ENCODE measurements around the gene PMM1.
A peak's percentile ranks its signal among the peaks of the same experiment; 100 is the strongest.

Gene PMM1

GRCh38 chr22:41544671-41545476, 44.8 kb downstream of the PMM1 start:
- intact Hi-C loops (cut with DNase I): loop anchor here (5.0 kb wide), 1 partner anchor 42 kb away; the partner anchor contains the start of gene PMM1
- DNase-seq: peak in 2 of 42 donors; percentile 28 to 48

DNA sequence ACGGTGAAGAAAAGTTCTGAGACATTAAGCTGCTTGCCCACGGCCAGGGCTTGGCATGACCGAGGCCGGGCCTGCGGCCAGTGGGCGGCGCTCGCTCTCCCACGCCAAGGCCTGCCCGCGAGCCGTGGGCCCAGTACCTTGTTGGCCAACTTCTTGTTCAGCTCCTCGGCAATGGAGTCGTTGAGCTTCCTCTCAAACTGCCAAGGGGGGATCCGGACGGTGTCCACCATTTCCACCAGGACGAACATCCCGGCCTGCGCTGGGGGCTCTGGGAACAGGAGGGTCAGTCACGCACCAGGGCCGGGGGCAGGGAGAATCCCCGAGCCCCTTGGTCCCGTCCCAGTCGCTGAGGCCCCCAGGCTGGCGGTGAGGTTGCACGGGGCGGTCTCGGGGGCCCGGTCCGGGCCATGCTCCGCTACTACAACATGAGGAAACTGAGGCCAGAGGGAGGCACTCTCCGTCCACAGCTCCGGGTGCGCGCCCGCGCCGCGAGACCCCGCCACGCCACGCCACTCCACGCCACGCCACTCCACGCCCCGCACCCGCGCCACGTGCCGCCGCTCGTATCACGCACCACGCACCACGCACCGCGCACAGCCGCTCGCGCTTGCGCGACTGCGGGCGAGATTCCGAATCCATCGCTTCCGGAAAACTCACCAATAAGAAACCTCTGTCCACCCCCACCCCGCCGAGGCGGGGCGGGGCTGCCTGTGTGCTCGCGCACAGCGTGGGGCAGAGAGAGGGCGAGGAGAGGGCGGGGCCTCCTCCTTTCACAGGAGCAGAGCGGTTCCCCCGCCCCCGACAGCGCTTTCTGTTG, 45.6 kb downstream of the PMM1 start, which contains the start of gene POLR3H:
Gene POLR3H (minus strand): TSS at position 617 of the 817 bp plus-strand sequence. CDS start 369 bp downstream, at position 248.
- DNase-seq: peak; percentile 94 to 100 (median 99)
- intact Hi-C loops (cut with DNase I): no loop called here

- intact Hi-C loops (cut with DNase I): no loop called here
- DNase-seq: no peak
Observed at GRCh38 chr22:41542224-41542623, 47.4 kb downstream of the PMM1 start.

DNA sequence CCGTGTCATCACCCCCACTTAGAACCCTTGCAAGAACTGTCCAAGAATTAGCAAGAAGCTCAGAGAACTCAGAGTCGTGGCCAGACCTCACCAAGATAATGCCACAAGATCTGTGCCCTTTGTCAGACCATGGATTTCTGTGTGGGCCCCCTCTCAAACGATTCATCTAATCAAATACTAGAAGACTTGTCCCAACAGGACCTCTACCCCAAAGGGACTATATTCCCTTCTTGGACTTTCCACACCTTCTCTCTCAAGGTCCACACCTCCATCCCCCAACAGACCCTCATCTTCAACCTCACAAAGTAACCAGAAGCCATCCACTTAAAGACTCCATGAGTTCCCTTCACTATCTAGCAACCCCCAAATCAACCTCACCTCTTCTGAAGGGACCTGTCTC, 48.2 kb downstream of the PMM1 start:
- DNase-seq: no peak
- intact Hi-C loops (cut with DNase I): no loop called here

DNA sequence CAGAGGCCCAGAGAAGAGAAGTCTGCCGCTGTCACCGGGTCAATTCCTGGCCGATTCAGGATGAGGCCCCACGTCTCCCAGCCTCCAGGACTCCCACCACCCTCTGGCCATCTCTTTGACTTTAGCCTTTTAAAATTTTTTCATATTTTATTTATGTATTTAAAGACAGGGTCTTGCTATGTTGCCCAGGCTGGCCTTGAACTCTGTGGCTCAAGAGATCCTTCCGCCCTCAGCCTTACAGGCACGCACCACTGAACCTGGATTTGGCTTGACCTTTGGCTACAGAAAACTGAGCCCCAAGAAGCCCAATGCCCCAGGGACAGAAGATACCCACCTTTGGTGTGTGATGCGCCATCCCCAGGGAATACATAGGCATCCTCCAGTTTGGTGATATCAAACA, 49.3 kb downstream of the PMM1 start:
- intact Hi-C loops (cut with DNase I): no loop called here
- DNase-seq: no peak

GRCh38 chr22:41540006-41540315, 49.7 kb downstream of the PMM1 start:
- intact Hi-C loops (cut with DNase I): no loop called here
- no peak for DNase-seq

- intact Hi-C loops (cut with DNase I): no loop called here
Observed at GRCh38 chr22:41539146-41540005, 50.3 kb downstream of the PMM1 start.

GRCh38 chr22:41538583-41538982, 51.1 kb downstream of the PMM1 start:
- intact Hi-C loops (cut with DNase I): no loop called here
- peak in 28 of 42 donors; percentile 29 to 82 (median 60) for DNase-seq

More at GRCh38 chr22:41539146-41540005, 50.3 kb downstream of the PMM1 start:
- DNase-seq: peak in 1 of 42 donors; percentile 48

DNA sequence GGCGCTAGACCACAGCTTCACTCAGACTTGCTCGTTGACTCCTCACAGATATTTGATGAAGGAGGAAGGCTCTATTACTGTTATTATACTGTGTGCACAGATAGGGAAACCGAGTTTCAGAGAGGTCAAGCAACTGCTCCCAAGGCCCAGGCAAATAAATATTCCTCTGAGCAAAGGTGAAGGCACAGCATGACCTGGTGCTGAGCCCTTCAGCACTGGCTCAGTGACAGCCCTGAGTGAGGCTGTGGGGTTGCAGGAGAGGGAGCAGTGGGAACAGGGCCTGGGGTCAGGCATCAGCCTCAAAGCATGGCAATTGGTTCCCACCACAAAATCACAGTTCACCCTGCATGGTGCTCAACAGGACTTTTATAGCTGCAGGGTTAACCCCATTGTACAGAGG, 52.4 kb downstream of the PMM1 start:
- intact Hi-C loops (cut with DNase I): no loop called here

DNA sequence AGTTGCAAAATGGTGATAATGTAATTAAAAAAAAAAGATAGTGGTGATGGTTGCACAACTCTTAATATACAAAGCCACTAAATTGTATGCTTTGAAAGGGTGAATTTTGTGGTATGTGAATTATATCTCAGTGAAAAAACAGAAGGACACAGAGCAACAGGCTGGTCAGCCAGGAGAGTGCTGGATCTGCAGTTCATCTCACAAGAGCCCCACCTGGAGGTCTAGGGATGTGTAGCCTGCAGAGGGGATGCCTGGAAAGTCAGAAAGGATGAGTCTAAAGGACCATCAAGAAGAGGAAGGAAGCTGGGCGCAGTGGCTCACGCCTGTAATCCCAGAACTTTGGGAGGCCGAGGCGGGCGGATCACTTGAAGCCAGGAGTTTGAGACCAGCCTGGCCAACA, 54.4 kb downstream of the PMM1 start:
- intact Hi-C loops (cut with DNase I): no loop called here
- no peak for DNase-seq

More for the DNA sequence above, 52.4 kb downstream of the PMM1 start:
- DNase-seq: no peak

DNA sequence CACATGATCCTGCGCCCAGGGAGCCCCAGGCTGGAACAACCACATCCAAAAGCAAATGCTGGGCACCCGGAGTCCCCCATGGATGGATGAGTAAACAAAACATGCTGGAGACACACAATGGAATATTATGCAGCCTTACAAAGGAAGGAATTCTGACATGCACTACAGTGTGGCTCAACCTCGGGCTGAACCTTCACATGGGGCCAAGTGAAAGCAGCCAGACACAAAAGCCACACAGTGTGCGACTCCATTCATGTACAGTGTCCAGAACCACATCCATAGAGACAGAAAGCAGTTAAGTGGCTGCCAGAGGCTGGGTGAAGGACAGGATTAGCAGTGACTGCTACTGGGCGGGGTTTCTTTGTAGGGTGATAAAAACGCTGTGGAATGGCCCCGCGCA, 55.4 kb downstream of the PMM1 start:
- intact Hi-C loops (cut with DNase I): no loop called here
- DNase-seq: no peak

- peak; percentile 61 to 91 (median 78) for DNase-seq
- intact Hi-C loops (cut with DNase I): no loop called here
Observed at GRCh38 chr22:41532908-41533825, 56.5 kb downstream of the PMM1 start.

GRCh38 chr22:41531715-41532477, 57.7 kb downstream of the PMM1 start:
- DNase-seq: peak in 2 of 42 donors; percentile 28 to 57
- intact Hi-C loops (cut with DNase I): no loop called here

DNA sequence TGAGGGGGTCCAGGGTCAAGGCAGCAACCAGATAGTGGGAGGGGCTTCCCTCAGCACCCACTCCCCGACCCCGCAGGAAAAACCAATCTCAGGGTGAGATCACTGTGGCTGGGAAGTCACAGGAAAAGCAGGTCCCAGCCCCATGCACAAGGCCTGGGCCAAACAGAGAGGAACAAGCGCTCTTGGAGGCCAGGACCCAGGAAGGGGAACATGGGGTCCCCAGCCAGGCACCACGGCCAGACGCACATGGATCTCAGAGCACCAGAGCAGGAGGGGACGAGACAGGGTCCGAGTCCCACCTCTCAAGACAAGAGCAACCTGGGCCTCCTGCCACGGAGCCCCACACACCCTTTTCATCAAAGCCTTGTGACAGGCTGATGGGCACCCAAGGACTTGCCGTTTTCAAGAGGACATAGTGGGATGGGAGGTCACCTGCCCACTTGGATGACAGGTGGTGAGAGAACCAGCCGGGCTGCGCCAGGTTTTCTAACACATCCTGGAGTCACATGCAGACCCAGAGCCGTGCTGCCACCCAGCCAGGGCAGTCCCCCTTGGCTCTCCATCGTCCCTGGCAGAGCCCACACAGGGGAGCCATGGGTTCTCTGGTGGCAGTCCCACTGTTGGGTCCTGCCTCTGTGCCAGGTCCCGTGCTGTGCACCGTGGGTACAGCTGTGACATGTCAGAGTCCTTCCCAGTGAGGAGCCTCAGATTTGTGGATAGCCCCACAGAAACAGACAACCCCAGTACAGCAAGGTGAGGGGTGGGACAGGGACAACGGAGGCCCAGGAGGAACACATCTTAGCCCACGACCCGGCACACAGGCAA, 58.5 kb downstream of the PMM1 start:
- DNase-seq: no peak
- intact Hi-C loops (cut with DNase I): no loop called here

GRCh38 chr22:41528938-41529561, 60.6 kb downstream of the PMM1 start:
- intact Hi-C loops (cut with DNase I): loop anchor here (5.0 to 10.0 kb wide), 2 partner anchors 127 to 604 kb away; no protein-coding TSS in a partner anchor

More at GRCh38 chr22:41528938-41529561, 60.6 kb downstream of the PMM1 start:
- DNase-seq: peak in 1 of 42 donors; percentile 15

Measured in head of caudate nucleus (tissue), 42 donors.